ENCODE data around the gene CDH8. TPM values are rescaled to one million over a fixed set of nuclear protein-coding genes. Genes with fewer than 3 reads are reported as not detected.

CDH8 gene
- total and polyA plus RNA-seq, 2 donors (not counting 3 experiments of a cell fraction or from before 2014, with no cell fraction given) = not detected

DNA sequence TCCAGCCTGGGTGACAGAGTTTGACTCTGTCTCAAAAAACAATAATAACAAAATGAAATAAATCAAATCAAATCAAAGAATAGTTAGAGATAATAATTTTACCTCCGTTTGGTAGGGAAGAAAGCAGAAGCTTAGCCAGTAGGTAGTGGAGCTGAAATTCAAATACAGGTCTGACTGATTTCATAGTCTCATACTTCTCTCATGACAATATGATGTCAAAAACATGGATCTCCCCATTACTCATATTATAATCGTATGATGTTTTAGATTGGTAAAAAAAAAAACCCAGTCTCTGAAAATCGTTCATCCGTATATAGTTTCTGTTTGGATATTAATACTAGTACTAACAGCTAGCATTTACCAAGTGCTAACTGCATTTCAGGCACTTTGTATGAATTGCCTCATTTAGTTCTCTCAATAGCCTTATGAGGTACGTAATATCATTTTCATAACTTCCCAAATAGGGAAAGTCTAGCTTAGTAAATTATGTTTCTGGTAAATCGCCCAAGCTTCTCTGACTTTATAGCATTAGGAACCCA lies 48.7 kb downstream of the CDH8 start:
- intact Hi-C loops (cut with micrococcal nuclease) = no loop called here
- BruUV-seq (replicated peaks) = no TSS peak
- no peaks in the 10 kb centered on the region for H3K27me3 ChIP-seq (ENCODE audit: control insufficient read depth in 2 of 2, insufficient read depth in 2 of 2, low read length in 2 of 2)
- FAIRE-seq (no peak), DNase-seq (ENCODE audit: low read depth, low spot score) (no peak)
- dilution Hi-C loops (cut with MboI; ENCODE audit: extremely low pct_ligation_motif_present, low sequenced_read_pairs) = no loop called here
- H3K36me3 ChIP-seq (ENCODE audit: control insufficient read depth in 2 of 2, extremely low read depth in 1 of 2, insufficient read depth in 2 of 2, low read length in 2 of 2) = no peaks in the 10 kb centered on the region
- H3K9ac ChIP-seq (replicated peaks; ENCODE audit: extremely low read depth, insufficient read depth, low read length) = no peak overlapping the region
- H3K9me1 ChIP-seq (replicated peaks; ENCODE audit: control insufficient read depth, extremely low read depth, insufficient read depth, low read length) = no peaks in the 10 kb centered on the region
- H3K4me1 ChIP-seq (ENCODE audit: control insufficient read depth, extremely low read depth, insufficient read depth, low read length) = no peaks in the 10 kb centered on the region
- no peak overlapping the region for H2AFZ ChIP-seq (ENCODE audit: low read depth, low read length)
- no peak overlapping the region for H3K27ac ChIP-seq (ENCODE audit: insufficient read depth, low read depth, low read length)
- no peak overlapping the region for H3K4me3 ChIP-seq (replicated peaks in 1 of 3; ENCODE audit: insufficient read depth in 1 of 3, low read depth in 1 of 3, low read length in 3 of 3)
- no peak for TF ChIP-seq JUN (IDR thresholded peaks at IDR 0.05; ENCODE audit: borderline replicate concordance, insufficient read depth, insufficient read length, low read depth)
- no peak for TF ChIP-seq GATA2 (IDR thresholded peaks at IDR 0.05; ENCODE audit: insufficient read depth, insufficient read length, low read depth, low read length)
- TF ChIP-seq POLR2AphosphoS5 (IDR thresholded peaks at IDR 0.05; ENCODE audit: insufficient read depth, low read depth, low read length) = no peak
- TF ChIP-seq, protein P1, sequence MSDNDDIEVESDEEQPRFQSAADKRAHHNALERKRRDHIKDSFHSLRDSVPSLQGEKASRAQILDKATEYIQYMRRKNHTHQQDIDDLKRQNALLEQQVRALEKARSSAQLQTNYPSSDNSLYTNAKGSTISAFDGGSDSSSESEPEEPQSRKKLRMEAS (IDR thresholded peaks at IDR 0.05; ENCODE audit: insufficient read depth, insufficient read length) = no peak
- no peak for TF ChIP-seq MYC (IDR thresholded peaks at IDR 0.05; ENCODE audit: low read depth, low read length)
- no peak for TF ChIP-seq POLR2A (IDR thresholded peaks at IDR 0.05; ENCODE audit: low read depth, low read length)
- TF ChIP-seq, protein P2, sequence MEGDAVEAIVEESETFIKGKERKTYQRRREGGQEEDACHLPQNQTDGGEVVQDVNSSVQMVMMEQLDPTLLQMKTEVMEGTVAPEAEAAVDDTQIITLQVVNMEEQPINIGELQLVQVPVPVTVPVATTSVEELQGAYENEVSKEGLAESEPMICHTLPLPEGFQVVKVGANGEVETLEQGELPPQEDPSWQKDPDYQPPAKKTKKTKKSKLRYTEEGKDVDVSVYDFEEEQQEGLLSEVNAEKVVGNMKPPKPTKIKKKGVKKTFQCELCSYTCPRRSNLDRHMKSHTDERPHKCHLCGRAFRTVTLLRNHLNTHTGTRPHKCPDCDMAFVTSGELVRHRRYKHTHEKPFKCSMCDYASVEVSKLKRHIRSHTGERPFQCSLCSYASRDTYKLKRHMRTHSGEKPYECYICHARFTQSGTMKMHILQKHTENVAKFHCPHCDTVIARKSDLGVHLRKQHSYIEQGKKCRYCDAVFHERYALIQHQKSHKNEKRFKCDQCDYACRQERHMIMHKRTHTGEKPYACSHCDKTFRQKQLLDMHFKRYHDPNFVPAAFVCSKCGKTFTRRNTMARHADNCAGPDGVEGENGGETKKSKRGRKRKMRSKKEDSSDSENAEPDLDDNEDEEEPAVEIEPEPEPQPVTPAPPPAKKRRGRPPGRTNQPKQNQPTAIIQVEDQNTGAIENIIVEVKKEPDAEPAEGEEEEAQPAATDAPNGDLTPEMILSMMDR (IDR thresholded peaks at IDR 0.05; ENCODE audit: extremely low read depth in 1 of 2, insufficient read depth in 1 of 2, low read depth in 1 of 2, low read length in 2 of 2) = no peak
- no peak for TF ChIP-seq EZH2 (IDR thresholded peaks at IDR 0.05; ENCODE audit: borderline replicate concordance, low read depth, low read length, severe bottlenecking)
- TF ChIP-seq FOS (IDR thresholded peaks at IDR 0.05; ENCODE audit: borderline replicate concordance, insufficient read depth, low read length) = no peak
- ChIA-PET CTCF (no interaction called here), POLR2A (no interaction called here)
- H3K4me2 ChIP-seq (ENCODE audit: insufficient read depth, low read length) = no peak overlapping the region
- no peaks in the 10 kb centered on the region for H4K20me1 ChIP-seq (replicated peaks; ENCODE audit: control insufficient read depth, extremely low read depth, insufficient read depth, low read length)
- H3K79me2 ChIP-seq (ENCODE audit: control insufficient read depth, insufficient read depth, low read length) = no peaks in the 10 kb centered on the region
- H3K9me3 ChIP-seq (replicated peaks; ENCODE audit: control insufficient read depth, insufficient read depth, low read length) = peaks cover 3% of the 10 kb centered on the region
